Measurements from ENCODE around the gene PRX. TPM values are rescaled to one million over a fixed set of nuclear protein-coding genes. Genes with fewer than 3 reads are reported as not detected.

The PRX gene
- total RNA-seq, 1 experiment from 2014 or later: 2.5 TPM

DNA sequence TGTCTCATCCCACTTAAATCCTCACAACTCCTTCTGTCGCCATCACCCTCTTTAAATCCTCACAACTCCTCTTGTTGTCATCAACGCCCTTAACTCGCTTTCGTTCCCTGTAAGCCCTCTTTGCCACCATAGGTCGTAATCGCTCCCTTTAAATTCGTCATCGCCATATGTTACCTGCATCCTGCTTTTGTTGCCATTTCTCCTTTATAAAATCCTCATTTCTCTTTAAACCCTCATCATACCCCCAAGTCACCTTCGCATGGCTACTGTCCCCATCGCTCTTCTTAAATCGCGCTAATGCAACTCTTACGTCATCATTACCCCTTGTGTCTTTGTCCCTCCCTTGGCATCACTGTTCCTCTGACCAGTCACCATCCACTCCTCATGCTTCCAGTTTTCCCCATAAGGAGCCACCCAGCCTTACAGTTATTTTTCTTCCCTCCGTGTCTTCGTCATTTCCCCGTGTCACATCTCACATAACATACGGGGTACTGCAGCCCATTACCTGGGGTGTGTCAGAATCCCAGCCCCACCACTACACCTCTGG is 64.1 kb downstream of the PRX start:
- peak overlapping the region; percentile 66 for H3K27ac ChIP-seq (ENCODE audit: low read depth, low read length, poor library complexity, severe bottlenecking)
- ChIA-PET POLR2A (ENCODE audit: low non-redundant PET) (no interaction called here), CTCF (interaction anchor here (0.7 to 1.4 kb wide), 2 partner anchors 44 to 505 kb away, joined by 15 read pairs; no protein-coding TSS in a partner anchor)
- H3K4me1 ChIP-seq (ENCODE audit: insufficient read depth, low read length, poor library complexity, severe bottlenecking): peaks cover 10% of the 10 kb centered on the region
- intact Hi-C loops (cut with micrococcal nuclease; ENCODE audit: unreplicated experiment): no loop called here
- no peaks in the 10 kb centered on the region for H3K36me3 ChIP-seq (ENCODE audit: insufficient read depth, low read length, poor library complexity, severe bottlenecking)
- H3K27me3 ChIP-seq (replicated peaks; ENCODE audit: insufficient read depth, low read depth, low read length, poor library complexity): no peaks in the 10 kb centered on the region
- peak; percentile 49 for DNase-seq (ENCODE audit: low spot score)
- H3K4me3 ChIP-seq (ENCODE audit: low read depth, low read length, poor library complexity, severe bottlenecking): peak overlapping the region; percentile 86
- TF ChIP-seq EZH2 (IDR thresholded peaks at IDR 0.05; ENCODE audit: borderline replicate concordance, low read depth, low read length, poor library complexity, severe bottlenecking): no peak
- TF ChIP-seq, protein P1, sequence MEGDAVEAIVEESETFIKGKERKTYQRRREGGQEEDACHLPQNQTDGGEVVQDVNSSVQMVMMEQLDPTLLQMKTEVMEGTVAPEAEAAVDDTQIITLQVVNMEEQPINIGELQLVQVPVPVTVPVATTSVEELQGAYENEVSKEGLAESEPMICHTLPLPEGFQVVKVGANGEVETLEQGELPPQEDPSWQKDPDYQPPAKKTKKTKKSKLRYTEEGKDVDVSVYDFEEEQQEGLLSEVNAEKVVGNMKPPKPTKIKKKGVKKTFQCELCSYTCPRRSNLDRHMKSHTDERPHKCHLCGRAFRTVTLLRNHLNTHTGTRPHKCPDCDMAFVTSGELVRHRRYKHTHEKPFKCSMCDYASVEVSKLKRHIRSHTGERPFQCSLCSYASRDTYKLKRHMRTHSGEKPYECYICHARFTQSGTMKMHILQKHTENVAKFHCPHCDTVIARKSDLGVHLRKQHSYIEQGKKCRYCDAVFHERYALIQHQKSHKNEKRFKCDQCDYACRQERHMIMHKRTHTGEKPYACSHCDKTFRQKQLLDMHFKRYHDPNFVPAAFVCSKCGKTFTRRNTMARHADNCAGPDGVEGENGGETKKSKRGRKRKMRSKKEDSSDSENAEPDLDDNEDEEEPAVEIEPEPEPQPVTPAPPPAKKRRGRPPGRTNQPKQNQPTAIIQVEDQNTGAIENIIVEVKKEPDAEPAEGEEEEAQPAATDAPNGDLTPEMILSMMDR (conservative IDR thresholded peaks at IDR 0.05; ENCODE audit: low read depth, low read length): no peak
- BruUV-seq (replicated peaks): TSS peak; percentile 80
- no peaks in the 10 kb centered on the region for H3K9me3 ChIP-seq (ENCODE audit: low read depth, low read length, poor library complexity, severe bottlenecking)

DNA sequence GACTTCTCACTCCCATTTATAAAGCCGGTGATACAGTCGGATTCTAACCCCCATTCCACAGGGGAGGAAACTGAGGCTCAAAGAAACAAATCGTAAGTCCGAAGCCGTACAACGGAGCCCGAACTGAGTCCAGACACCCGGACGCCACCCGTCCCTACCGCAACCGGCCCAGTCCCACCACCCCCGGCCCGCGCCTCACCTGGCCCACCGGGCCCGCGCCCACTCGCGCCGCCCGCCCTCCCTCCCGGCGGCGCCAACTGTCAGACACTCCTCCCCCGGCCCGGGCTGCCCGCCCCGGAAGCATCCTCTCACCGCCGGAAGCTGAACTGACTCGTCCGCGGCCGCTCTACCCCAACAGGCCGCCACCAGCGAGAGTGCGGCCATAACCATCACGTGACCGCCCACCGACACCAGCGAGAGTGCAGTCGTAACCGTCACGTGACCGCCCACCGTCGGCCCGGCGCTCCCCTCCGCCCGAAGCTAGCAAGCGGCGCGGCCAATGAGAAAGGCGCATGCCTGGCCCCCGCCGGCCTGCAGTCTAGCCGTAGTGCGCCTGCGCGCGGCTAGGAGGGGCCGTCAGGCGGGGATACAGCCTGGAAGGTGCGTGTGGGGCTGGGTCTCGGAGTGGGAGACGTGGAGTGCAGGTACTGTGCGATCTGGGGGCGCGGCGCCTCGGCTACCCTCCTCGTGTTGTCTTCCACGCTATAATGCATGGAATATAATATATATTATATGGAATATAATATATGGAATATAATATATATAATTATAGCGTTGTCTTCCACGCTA is 64.9 kb downstream of the PRX start, which contains the start of the genes C19orf47 and PLD3:
TSS of gene C19orf47 (minus strand) at position 273 of the 789 bp plus-strand sequence. CDS start 6,540 bp downstream, outside the sequence.
TSS of gene PLD3 (plus strand) at position 571 of the 789 bp plus-strand sequence. CDS start 17,789 bp downstream, outside the sequence.
- Histone ChIP-seq H3K27me3 (replicated peaks; ENCODE audit: insufficient read depth, low read depth, low read length, poor library complexity) (no peaks in the 10 kb centered on the region), H3K4me1 (ENCODE audit: insufficient read depth, low read length, poor library complexity, severe bottlenecking) (peaks cover 10% of the 10 kb centered on the region), H3K4me3 (ENCODE audit: low read depth, low read length, poor library complexity, severe bottlenecking) (peak within 1 kb of the TSS; percentile 86), H3K36me3 (ENCODE audit: insufficient read depth, low read length, poor library complexity, severe bottlenecking) (no peaks in the 10 kb centered on the region), H3K27ac (ENCODE audit: low read depth, low read length, poor library complexity, severe bottlenecking) (peak within 1 kb of the TSS; percentile 66), H3K9me3 (ENCODE audit: low read depth, low read length, poor library complexity, severe bottlenecking) (no peaks in the 10 kb centered on the region)
- intact Hi-C loops (cut with micrococcal nuclease; ENCODE audit: unreplicated experiment): no loop called here
- ChIA-PET CTCF (interaction anchor here (0.7 to 1.4 kb wide), 3 partner anchors 43 to 505 kb away, joined by 3 to 15 read pairs (median 15); no protein-coding TSS in a partner anchor), POLR2A (ENCODE audit: low non-redundant PET) (interaction anchor here (0.6 to 0.7 kb wide), 2 partner anchors 72 to 1284 kb away, joined by 6 to 7 read pairs; no protein-coding TSS in a partner anchor)
- TF ChIP-seq EZH2 (IDR thresholded peaks at IDR 0.05; ENCODE audit: borderline replicate concordance, low read depth, low read length, poor library complexity, severe bottlenecking): no peak
- TF ChIP-seq, protein P1 (conservative IDR thresholded peaks at IDR 0.05; ENCODE audit: low read depth, low read length): no peak
- no TSS peak for BruUV-seq (replicated peaks)
- DNase-seq (ENCODE audit: low spot score): peak; percentile 100

DNA sequence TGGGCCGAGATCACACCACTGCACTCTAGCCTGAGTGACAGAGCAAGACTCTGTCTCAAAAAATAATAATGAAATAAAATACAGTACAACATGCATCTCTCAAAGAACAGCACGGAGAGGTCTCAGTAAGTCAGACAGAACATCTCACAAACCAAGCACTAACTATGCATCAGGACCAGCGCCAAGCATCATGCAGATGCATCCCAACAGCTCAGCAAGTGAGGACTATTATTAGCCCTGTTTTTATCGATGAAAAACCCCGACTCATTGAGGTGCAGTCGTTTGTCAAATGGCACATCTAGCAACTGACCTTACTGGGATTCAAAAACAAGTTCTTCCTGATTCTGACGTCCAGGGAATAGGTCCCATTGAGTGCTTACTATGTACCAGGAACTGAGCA is 68.8 kb downstream of the PRX start:
- Histone ChIP-seq H3K36me3 (ENCODE audit: insufficient read depth, low read length, poor library complexity, severe bottlenecking) (no peaks in the 10 kb centered on the region), H3K9me3 (ENCODE audit: low read depth, low read length, poor library complexity, severe bottlenecking) (no peaks in the 10 kb centered on the region), H3K27me3 (replicated peaks; ENCODE audit: insufficient read depth, low read depth, low read length, poor library complexity) (no peaks in the 10 kb centered on the region), H3K27ac (ENCODE audit: low read depth, low read length, poor library complexity, severe bottlenecking) (no peak overlapping the region), H3K4me1 (ENCODE audit: insufficient read depth, low read length, poor library complexity, severe bottlenecking) (peaks cover 9% of the 10 kb centered on the region), H3K4me3 (ENCODE audit: low read depth, low read length, poor library complexity, severe bottlenecking) (no peak overlapping the region)
- POLR2A ChIA-PET (ENCODE audit: low non-redundant PET): no interaction called here
- intact Hi-C loops (cut with micrococcal nuclease; ENCODE audit: unreplicated experiment): no loop called here
- no TSS peak for BruUV-seq (replicated peaks)
- no peak for DNase-seq (ENCODE audit: low spot score)
- TF ChIP-seq, protein P1 (conservative IDR thresholded peaks at IDR 0.05; ENCODE audit: low read depth, low read length): no peak
- TF ChIP-seq EZH2 (IDR thresholded peaks at IDR 0.05; ENCODE audit: borderline replicate concordance, low read depth, low read length, poor library complexity, severe bottlenecking): no peak
- CTCF ChIA-PET: no interaction called here

Small RNA genes within 50 kb of the gene (microRNA-seq; reads per million reads assigned to microRNA genes)
- 3.2 reads per million, percentile 7 among the genes with 10 or more reads in this experiment for gene MIR6796

Other genes starting within 250 kb of the PRX start
- 17.8 and 21.7 TPM in 2 replicates for gene MAP3K10, start 222.0 kb downstream of the PRX start, total RNA-seq (2021)
- not detected in 2 replicates for gene TTC9B, start 195.0 kb downstream of the PRX start, total RNA-seq (2021)
- 0.45 TPM in 1 of 2 replicates, not detected in the other for gene CCNP, start 186.7 kb downstream of the PRX start, total RNA-seq (2021)
- gene AKT2, start 128.0 kb downstream of the PRX start, total RNA-seq (2021): 146 and 151 TPM in 2 replicates
- gene C19orf47, start 65.0 kb downstream of the PRX start, total RNA-seq (2021): 26.5 and 30.8 TPM in 2 replicates
- 310 and 334 TPM in 2 replicates for gene PLD3, start 64.7 kb downstream of the PRX start, total RNA-seq (2021)
- gene HIPK4, start 23.2 kb downstream of the PRX start, total RNA-seq (2021): 0.15 TPM in 1 of 2 replicates, not detected in the other
- 9.6 and 16.5 TPM in 2 replicates for gene SERTAD1, start 12.6 kb upstream of the PRX start, total RNA-seq (2021)
- 26.3 and 28.7 TPM in 2 replicates for gene SERTAD3, start 31.0 kb upstream of the PRX start, total RNA-seq (2021)
- 36.1 and 48.2 TPM in 2 replicates for gene BLVRB, start 52.4 kb upstream of the PRX start, total RNA-seq (2021)
- gene SPTBN4, start 53.6 kb upstream of the PRX start, total RNA-seq (2021): 0.43 and 0.94 TPM in 2 replicates
- gene SHKBP1, start 163.5 kb upstream of the PRX start, total RNA-seq (2021): 85.5 and 110 TPM in 2 replicates
- gene LTBP4, start 188.0 kb upstream of the PRX start, total RNA-seq (2021): 139 and 178 TPM in 2 replicates